ENCODE measurements around the gene RAD51B. TPM values are rescaled to one million over a fixed set of nuclear protein-coding genes. Genes with fewer than 3 reads are reported as not detected.
A peak's percentile ranks its signal among the peaks of the same experiment; 100 is the strongest.
"Not testable (repeated sequence)": the region's sequence is repeated elsewhere in the genome, so short reads cannot be mapped to it uniquely, and the experiment has no call there.

The RAD51B gene
- total RNA-seq, 1 experiment from 2014 or later: 13.3 TPM

- H3K4me1 ChIP-seq: peaks cover 2% of the 10 kb centered on the region; the same call in 1 of the 2 replicates
- no peak overlapping the region for H3K4me3 ChIP-seq
- H3K9me3 ChIP-seq (replicated peaks): no peaks in the 10 kb centered on the region
- peaks cover 1% of the 10 kb centered on the region; the same call in 1 of the 2 replicates for H3K36me3 ChIP-seq
- H3K27me3 ChIP-seq: no peaks in the 10 kb centered on the region
- DNase-seq: no peak
- H3K27ac ChIP-seq: no peak overlapping the region
Observed at GRCh38 chr14:68271913-68272391, 452.4 kb downstream of the RAD51B start.

GRCh38 chr14:68273413-68273812 is 453.8 kb downstream of the RAD51B start:
- no peak overlapping the region for H3K4me3 ChIP-seq
- H3K4me1 ChIP-seq: no peaks in the 10 kb centered on the region
- peaks cover 2% of the 10 kb centered on the region; the same call in 1 of the 2 replicates for H3K36me3 ChIP-seq
- no peak overlapping the region for H3K27ac ChIP-seq
- H3K27me3 ChIP-seq: no peaks in the 10 kb centered on the region
- H3K9me3 ChIP-seq (replicated peaks): no peaks in the 10 kb centered on the region
- DNase-seq: no peak

- Histone ChIP-seq H3K27ac (no peak overlapping the region), H3K4me1 (no peaks in the 10 kb centered on the region), H3K36me3 (peaks cover 2% of the 10 kb centered on the region; the same call in 1 of the 2 replicates), H3K9me3 (replicated peaks) (no peaks in the 10 kb centered on the region), H3K4me3 (no peak overlapping the region), H3K27me3 (no peaks in the 10 kb centered on the region)
- no peak for DNase-seq
Observed at GRCh38 chr14:68274725-68275124, 455.1 kb downstream of the RAD51B start.

GRCh38 chr14:68278576-68279436 is 459.2 kb downstream of the RAD51B start:
- H3K27ac ChIP-seq: no peak overlapping the region

GRCh38 chr14:68279437-68279720 is 459.8 kb downstream of the RAD51B start:
- DNase-seq: no peak
- Histone ChIP-seq H3K36me3 (peaks cover 2% of the 10 kb centered on the region; the same call in 1 of the 2 replicates), H3K4me1 (no peaks in the 10 kb centered on the region), H3K4me3 (no peak overlapping the region), H3K9me3 (replicated peaks) (no peaks in the 10 kb centered on the region), H3K27me3 (no peaks in the 10 kb centered on the region), H3K27ac (no peak overlapping the region)

More at GRCh38 chr14:68278576-68279436, 459.2 kb downstream of the RAD51B start:
- Histone ChIP-seq H3K9me3 (replicated peaks) (no peaks in the 10 kb centered on the region), H3K4me1 (no peaks in the 10 kb centered on the region), H3K4me3 (no peak overlapping the region), H3K27me3 (no peaks in the 10 kb centered on the region), H3K36me3 (peaks cover 2% of the 10 kb centered on the region; the same call in 1 of the 2 replicates)
- DNase-seq: no peak

- Histone ChIP-seq H3K4me1 (no peaks in the 10 kb centered on the region), H3K9me3 (replicated peaks) (no peaks in the 10 kb centered on the region), H3K4me3 (no peak overlapping the region), H3K27me3 (no peaks in the 10 kb centered on the region), H3K36me3 (peaks cover 2% of the 10 kb centered on the region; the same call in 1 of the 2 replicates), H3K27ac (no peak overlapping the region)
- no peak for DNase-seq
Observed at GRCh38 chr14:68279777-68280233, 460.2 kb downstream of the RAD51B start.

GRCh38 chr14:68281497-68281896 is 461.9 kb downstream of the RAD51B start:
- Histone ChIP-seq H3K27ac (no peak overlapping the region), H3K4me3 (no peak overlapping the region), H3K36me3 (peaks cover 2% of the 10 kb centered on the region; the same call in 1 of the 2 replicates), H3K9me3 (replicated peaks) (no peaks in the 10 kb centered on the region), H3K4me1 (no peaks in the 10 kb centered on the region), H3K27me3 (no peaks in the 10 kb centered on the region)
- DNase-seq: peak in 1 of 2 experiments; percentile 21

- no peak for DNase-seq
Observed at GRCh38 chr14:68282479-68283377, 463.1 kb downstream of the RAD51B start.

GRCh38 chr14:68283378-68284123 is 464.0 kb downstream of the RAD51B start:
- no peaks in the 10 kb centered on the region for H3K36me3 ChIP-seq
- no peaks in the 10 kb centered on the region for H3K4me1 ChIP-seq
- no peak overlapping the region for H3K4me3 ChIP-seq
- H3K9me3 ChIP-seq (replicated peaks): no peaks in the 10 kb centered on the region
- no peak for DNase-seq
- no peak overlapping the region for H3K27ac ChIP-seq
- no peaks in the 10 kb centered on the region for H3K27me3 ChIP-seq

More at GRCh38 chr14:68282479-68283377, 463.1 kb downstream of the RAD51B start:
- H3K36me3 ChIP-seq: no peaks in the 10 kb centered on the region
- no peak overlapping the region for H3K27ac ChIP-seq
- no peaks in the 10 kb centered on the region for H3K27me3 ChIP-seq
- H3K9me3 ChIP-seq (replicated peaks): no peaks in the 10 kb centered on the region
- H3K4me1 ChIP-seq: no peaks in the 10 kb centered on the region
- no peak overlapping the region for H3K4me3 ChIP-seq

- H3K9me3 ChIP-seq (replicated peaks): no peaks in the 10 kb centered on the region
- H3K27me3 ChIP-seq: no peaks in the 10 kb centered on the region
- no peak overlapping the region for H3K27ac ChIP-seq
- DNase-seq: no peak
- no peaks in the 10 kb centered on the region for H3K36me3 ChIP-seq
- H3K4me1 ChIP-seq: no peaks in the 10 kb centered on the region
- no peak overlapping the region for H3K4me3 ChIP-seq
Observed at GRCh38 chr14:68284333-68284732, 464.8 kb downstream of the RAD51B start.

- H3K9me3 ChIP-seq (replicated peaks): no peaks in the 10 kb centered on the region
- DNase-seq: no peak
- H3K27ac ChIP-seq: no peak overlapping the region
- H3K4me1 ChIP-seq: no peaks in the 10 kb centered on the region
- no peaks in the 10 kb centered on the region for H3K36me3 ChIP-seq
- H3K4me3 ChIP-seq: no peak overlapping the region
- H3K27me3 ChIP-seq: no peaks in the 10 kb centered on the region
Observed at GRCh38 chr14:68284834-68285233, 465.3 kb downstream of the RAD51B start.

GRCh38 chr14:68285421-68286179 is 466.0 kb downstream of the RAD51B start:
- Histone ChIP-seq H3K27ac (no peak overlapping the region), H3K4me3 (no peak overlapping the region), H3K27me3 (no peaks in the 10 kb centered on the region), H3K4me1 (no peaks in the 10 kb centered on the region), H3K36me3 (no peaks in the 10 kb centered on the region), H3K9me3 (replicated peaks) (no peaks in the 10 kb centered on the region)
- no peak for DNase-seq

GRCh38 chr14:68286667-68287066 is 467.1 kb downstream of the RAD51B start:
- H3K27me3 ChIP-seq: no peaks in the 10 kb centered on the region
- no peak for DNase-seq
- H3K27ac ChIP-seq: no peak overlapping the region
- peaks cover 3% of the 10 kb centered on the region for H3K4me1 ChIP-seq
- no peaks in the 10 kb centered on the region for H3K9me3 ChIP-seq (replicated peaks)
- no peak overlapping the region for H3K4me3 ChIP-seq
- no peaks in the 10 kb centered on the region for H3K36me3 ChIP-seq

- H3K27me3 ChIP-seq; DNase-seq; H3K4me3 ChIP-seq; H3K36me3 ChIP-seq; H3K9me3 ChIP-seq (replicated peaks); H3K27ac ChIP-seq: not testable (repeated sequence)
- H3K4me1 ChIP-seq: peaks cover 13% of the 10 kb centered on the region
Observed at GRCh38 chr14:68289452-68289851, 469.9 kb downstream of the RAD51B start.

Measured in SJCRH30 (cell line).